Stimulated activated naive CD8-positive, alpha-beta T cell treated with anti-CD3 and anti-CD28 coated beads, Interleukin-15, Interleukin-2, amounts not matched to agents 100 U/mL and 50 U/mL, for 24 hours (primary cell): ENCODE results near the gene GRM4.

ENCODE experiments used
- ATAC-seq: fragments of 150-1000 bp; cut with Tn5 transposase; one replicate; pipeline ENCODE4 v1.10.0; 2021
- DNase-seq: peaks from one replicate; pipeline ENCODE4 v3.0.0; 2021

Gene GRM4

DNA sequence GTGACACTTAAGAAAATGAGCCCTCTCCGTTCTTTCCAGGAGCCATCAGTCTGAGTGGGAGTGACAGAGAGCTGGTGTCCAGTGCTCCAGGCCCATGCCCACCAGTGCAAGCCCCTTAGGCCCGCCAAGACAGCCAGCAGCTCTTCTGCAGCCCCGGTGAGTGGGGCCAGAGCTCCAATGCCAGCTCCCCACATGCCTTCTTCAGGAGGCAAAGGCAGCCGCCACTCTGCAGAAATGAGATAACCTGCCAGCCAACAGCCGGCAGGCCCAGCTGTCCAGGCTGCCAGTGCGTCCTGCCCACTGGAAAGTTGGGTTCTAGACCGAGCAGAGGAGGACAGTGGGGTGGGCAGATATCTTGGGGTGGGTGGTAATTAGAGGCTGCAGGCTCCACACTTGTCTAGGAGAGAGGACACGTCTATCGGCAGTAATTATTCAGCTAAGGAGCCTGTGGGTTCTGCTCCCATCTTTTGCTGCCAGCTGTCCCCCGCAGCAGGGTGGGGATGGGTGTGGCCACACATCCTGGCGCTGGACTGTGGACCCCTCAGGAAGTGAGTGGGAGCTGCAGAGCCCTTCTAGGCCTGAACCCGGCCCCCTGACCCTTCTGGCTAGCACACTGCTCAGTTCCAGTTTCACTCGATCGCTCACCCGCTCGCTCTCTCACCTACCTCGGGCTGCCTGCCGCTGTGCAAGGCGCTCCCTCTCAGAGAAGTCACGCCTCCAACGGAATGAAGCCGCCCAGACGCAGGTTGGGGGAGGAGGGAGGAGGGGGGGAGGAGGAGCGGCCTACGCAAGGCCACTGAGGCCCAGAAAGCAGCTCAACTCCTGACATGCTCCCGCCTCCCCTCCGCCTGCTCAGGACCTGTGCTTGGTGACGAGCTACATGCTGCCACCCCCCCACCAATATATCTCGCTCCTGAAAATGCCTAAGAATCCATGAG lies 3.6 kb downstream of the GRM4 start:
- DNase-seq (no peak), ATAC-seq (no peak)

DNA sequence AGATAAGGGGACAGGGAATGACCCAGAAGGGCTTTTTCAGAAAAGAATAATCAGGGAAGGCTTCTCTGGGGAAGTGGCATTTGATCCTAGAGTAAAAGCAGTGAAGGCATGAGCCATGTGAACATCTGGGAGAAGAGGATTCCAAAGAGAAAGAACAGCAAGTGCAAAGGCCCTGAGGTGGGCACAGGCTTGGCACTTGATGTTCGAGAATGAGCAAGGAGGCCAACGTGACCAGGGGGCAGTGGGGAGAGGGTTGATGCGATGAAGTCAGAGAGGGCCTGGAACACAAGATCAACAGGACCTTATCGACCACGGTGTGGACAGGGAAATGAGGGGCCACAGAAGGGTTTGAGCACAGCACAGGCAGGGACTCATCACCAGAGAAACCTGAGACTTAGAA lies 5.8 kb downstream of the GRM4 start:
- DNase-seq (no peak), ATAC-seq (no peak)

DNA sequence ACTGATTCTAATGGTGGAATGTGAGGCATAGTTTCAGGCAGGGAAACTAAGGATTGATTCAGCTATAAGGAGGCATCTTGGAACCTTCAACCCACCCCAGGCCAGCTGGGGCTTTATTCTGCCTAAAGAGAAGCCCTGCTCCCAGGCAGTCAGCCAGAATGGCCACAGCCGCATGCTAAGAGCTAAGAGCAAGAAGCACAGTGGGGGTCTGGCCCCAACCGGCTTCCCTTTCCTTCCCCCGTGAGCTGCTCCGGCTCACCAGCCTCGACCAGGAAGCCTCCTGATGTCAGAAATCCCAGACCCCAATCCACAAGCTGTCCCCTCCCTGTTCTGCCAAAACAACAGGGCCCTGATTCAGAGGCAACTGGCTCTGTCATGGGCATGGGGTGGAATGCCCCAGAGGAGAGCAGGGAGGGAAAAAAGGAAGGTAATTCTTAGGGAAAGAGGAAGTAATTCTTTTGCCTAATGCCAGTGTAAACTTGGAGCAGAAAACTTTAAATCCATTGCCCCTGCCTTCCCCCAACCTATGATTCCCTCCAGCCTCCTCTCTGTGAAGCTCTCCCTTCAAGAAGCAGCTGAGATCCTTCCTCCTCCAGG lies 6.9 kb downstream of the GRM4 start:
- no peak for DNase-seq
- no peak for ATAC-seq

DNA sequence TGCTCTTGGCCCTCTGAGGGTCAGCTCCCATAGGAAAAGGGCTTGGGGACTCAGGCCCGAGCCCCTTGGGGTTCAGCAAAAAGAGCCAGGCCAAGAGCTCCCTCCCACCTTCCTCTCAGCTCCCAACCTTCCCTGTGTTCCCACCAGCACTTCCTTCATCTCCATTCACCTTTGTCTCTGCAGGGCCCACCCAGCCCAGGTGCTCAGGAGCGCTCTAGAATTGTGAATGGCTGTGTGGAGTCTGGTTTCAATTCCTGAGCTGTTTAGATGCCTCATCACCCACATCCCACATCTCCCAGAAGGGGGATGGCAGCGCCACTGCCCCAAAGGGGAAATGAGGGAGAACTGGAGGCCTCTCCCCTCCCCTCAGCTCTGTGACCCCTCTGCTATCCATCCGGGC lies 7.7 kb downstream of the GRM4 start:
- ATAC-seq: no peak
- no peak for DNase-seq

DNA sequence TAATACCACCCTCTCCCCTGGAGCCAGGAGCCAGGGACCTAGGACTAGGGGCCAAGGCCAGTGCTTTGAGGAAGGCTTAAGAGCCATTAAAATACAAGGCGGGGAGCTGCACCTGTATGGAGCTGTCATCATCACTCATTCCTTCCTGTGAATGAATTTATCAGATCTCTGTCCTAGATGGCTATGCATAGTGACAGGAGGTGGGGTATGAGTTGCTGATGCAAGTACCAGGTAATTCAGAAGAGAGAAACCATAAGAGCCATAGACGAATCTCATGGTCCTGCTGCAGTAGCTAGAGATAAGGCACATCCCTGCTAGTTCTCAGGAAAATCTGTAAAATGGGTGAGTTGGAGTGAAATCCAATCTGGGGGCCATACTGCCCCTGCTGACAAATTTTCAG lies 10.3 kb downstream of the GRM4 start:
- DNase-seq (no peak), ATAC-seq (no peak)

DNA sequence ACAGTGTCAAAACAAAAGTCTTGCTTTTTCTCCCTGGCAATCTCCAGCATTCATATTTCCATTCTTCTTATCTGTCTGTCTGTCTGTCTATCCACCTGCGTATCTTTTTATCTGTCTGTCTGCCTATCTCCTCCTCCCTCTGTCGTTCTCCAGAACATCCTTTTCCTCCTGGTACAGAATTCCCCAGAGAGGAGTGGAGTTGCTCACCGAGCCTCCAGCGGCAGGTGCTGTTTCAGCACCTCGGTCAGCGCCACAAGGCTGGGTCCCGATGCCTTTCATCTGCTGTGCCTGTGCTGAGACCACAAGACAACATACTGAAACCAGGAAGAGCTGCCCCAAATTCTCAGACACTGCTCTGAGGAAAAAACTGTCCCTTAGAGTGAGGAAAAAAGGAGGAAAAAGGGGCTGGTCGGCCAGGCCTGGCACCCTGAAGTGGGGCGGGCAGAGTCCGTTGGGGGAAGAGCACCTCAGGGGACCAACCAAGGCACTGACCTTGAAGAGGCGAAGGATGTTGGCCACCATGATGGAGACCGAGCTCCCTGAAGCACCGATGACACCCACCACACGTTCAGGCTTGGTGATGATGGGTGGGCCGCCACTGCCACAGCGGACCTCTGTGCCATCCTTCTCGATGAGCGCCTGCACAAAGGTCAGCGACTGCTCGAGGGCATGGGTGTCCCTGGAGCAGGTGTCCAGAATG lies 13.3 kb downstream of the GRM4 start:
- DNase-seq (peak; percentile 51), ATAC-seq (no peak)

DNA sequence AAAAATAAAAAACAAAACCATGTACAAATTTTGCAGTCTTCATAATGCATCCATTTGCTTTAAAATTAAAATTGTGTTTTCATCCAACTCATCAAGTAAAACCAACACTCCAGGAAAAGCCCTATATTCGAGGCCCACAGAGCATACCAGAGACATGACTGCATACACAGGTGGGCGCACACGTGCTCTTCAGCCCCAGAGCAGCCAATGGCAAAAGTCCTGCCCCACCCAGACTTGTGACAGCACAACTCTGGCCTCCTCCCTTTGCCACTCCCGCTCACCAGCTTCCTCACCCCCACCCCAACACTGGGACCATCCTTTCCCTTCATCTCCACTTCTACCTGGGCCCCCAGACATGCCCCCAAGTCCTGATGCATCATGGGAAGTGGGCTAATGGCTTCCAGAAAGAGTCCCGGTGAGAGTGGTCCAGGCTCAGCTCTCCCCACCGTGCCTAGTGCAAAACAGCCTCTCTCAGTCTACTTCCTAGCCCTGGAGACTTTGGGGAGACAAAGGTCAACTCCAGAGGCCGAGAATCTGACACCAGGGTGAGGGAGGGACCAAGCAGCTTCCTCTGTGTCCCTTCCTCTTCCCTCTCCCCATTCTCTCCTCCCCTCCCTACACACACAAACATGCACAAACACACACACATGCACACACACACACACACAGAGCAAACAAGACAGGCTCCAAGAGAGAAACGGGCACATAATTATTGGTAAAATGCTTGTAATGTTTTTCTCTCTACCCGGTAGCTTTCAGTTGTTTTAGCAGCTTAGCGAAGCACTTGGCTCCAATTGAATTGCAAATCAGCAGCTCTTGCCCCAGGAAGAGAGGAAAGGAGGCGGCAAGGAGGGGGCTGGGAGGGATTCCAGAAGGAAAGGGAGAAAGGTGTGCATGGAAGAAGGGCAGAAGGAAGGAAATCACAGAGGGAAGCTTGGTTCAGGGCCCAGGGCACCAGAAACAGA lies 14.3 kb downstream of the GRM4 start:
- DNase-seq: no peak
- no peak for ATAC-seq

DNA sequence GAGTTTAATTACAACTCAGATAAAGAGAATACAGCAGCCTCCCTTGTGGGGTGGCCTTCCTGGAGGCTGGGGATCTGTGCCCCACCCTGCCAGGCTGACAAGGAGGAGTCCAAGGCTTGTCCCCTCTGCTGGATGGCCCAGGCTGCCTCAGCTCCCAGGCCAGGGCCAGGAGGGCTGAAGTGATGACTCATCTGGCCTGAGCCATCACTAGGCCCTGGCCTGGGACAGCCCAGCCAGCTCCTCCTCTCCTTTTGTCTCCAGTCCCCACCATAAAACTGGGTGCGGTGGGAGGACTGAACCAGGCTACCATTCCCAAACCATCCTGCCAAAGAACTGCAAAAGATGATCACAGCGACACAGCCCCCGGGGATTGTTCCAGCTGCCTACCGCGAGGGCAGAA lies 15.0 kb downstream of the GRM4 start:
- DNase-seq: no peak
- no peak for ATAC-seq

DNA sequence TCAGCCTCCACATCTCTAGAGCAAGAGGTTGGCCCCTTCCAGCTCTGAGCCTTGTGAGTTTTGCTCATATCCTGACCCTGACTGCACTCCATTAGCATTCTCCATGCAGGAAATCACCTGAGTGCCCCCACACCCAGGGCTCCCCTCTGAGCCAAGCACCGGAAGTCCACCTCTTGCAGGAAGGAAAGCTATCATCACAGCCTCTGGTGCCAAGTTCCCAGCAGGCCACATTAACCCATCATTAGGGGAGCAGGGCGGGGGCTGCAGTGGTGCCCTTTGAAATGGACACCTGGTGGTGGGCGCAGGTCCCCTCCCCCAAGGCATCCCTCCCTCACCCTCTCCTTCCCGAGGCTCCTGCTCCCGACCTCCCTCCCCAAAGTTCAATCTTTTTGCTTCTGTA lies 16.1 kb downstream of the GRM4 start:
- ATAC-seq (no peak), DNase-seq (no peak)

DNA sequence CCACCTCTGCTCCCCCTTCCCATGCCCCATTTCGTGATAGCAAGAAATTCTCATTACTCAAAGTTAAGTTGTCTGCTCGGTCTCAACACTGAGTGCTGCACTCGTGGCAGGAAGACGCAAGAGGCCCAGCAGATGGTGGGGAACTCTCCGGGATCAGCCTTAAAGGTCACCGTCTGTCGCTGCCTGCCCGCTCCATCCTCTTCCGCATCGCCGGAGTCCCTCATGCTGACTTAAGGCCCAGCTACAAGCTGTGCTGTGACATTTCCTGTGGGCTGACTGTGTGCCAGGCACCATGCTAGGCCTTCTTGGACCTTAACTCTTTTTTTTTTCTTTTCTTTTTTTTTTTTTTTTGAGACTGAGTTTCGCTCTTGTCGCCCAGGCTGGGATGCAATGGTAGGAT lies 17.8 kb downstream of the GRM4 start:
- no peak for DNase-seq
- ATAC-seq: no peak

DNA sequence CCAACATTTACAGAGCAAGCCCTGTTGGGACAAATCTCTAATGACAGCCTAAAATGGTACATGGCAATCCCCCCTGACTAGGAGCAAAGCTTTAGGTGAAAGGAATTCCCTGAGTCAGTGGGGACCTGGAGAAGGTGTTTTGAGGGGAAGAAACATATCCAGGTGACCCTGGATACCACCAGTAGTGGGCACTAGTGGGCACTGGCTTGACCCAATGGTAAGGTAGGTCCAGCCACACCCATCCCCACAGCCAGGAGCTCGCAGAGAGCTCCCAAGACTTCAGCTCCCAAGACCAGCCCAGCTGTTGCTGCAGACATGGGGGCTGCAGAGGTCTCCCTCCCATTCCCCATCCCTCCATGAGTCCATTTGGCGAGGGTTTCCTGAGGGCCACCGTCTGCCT lies 19.5 kb downstream of the GRM4 start:
- no peak for ATAC-seq
- DNase-seq: no peak

DNA sequence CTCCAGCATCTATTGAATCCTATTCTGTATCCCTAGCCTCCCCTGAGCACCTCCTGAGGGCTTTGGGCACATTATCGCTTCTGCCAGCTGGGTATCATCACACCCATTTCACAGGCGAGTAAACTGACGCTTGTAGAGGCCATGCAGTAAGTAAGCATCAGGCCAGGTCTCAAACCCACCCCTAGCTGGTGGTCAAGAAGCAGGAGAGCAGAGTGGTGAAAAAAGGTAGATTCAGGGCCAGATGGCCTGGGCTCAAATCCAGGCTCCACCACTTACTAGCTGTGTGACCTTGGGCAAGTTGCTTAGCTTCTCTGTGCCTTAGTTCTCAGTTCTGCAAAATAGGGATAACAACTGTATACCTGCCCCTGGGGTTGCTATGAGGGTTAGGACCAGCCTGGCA lies 19.9 kb downstream of the GRM4 start:
- DNase-seq (no peak), ATAC-seq (no peak)

DNA sequence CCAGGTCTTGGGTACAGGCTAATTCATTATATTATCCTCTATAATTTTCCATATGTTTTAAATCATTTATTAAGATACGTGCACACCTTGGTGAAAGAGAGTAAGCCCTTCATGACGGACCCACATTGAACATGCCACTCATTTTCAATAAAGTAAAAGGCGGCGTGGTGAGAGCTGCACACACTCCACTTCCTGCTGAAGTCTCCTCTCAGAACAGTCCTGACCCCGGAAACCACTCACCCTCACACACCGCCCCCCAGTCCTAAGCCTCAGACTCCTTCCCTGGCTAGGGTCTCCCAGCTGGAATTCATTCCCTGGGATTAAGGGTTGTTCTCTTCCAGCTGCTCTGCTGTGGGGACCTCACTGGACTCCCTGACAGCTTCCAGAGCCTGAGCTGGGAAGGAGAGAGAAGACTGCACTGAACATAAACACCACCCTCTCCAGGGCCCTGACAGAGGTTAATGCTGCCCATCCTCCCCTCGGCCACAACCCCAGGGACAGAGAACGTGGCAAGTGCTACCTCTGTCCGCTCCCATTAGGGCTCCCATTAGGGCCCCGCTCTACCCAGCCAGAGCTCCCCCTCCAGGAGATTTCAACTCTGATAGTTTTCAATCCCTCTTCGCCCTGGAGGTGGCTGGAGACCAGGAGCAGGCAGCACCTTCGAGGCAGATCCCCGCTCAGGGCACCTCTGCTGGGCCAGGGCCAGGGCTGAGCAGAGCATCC lies 24.8 kb downstream of the GRM4 start:
- ATAC-seq (no peak), DNase-seq (no peak)

DNA sequence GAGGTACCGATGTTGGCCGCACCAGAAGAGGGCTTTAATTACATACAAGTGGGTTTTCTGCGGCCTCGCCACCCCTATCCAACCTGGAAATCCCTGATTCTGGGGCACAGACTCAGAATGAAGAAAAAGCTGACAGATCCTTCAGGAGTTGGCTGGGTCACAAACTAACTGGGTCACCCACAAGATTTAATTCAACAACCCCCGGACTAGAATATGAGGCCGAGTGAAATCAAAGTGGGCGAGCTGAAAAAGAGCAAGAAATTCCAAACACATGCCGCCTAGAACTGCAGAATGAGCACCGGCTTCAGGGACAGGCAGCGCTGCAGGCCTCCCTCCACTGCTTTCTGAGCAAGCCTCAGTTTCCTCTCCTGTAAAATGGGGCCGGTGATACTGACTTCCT lies 30.0 kb downstream of the GRM4 start:
- DNase-seq (no peak), ATAC-seq (no peak)

DNA sequence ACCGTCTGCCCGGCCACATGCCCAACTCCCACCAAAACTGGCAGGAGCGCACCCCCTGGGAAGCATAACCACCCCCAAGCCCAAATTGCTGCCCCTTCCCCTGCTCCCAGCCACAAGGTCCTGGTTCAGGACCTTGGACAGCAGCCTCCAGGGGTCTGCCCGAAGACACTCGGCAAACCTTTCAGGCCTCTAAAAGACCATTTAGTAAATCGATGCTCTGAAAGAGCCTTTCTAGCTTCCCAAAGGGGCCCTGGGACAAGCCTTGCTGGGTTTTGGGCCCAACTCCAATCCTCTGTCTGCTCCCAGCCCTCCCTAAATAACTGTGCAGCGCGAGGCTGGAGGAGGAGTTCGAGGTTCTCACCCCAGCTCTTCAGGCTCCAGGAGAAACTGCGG lies 30.5 kb downstream of the GRM4 start:
- DNase-seq (peak; percentile 29), ATAC-seq (no peak)

DNA sequence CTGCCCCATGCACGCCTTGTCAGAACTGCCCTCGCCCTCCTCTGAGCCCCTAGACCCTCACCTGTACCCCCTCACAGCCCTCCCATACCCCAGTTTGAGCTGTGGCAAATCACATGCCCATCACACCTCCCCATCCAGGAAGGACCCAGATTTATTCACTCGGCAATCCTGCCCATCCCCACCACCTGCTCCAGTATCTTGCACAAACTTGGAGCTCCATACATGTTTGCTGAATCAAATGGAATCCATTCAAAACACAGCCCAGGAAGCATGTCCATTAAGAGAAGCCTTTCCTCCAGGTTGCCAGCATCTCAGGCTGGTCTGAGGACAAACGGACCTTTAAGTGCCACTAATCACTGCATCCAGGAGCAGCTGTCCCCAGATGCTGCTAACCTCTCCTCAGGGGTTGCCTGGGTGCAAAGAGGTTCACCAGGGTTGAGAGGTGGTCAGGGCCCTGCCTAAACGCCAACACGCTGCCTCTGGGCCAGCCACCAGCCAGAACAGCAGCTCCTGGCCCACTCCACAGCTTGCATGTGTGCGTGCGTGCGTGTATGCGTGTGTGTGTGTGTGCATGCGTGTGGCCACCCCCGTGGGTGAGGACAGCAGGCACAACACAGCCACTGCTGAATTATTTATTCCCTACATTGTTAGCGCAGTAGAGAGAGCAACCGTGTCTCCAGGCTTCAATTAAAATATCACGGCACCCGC lies 31.0 kb downstream of the GRM4 start:
- ATAC-seq: no peak
- DNase-seq: no peak

DNA sequence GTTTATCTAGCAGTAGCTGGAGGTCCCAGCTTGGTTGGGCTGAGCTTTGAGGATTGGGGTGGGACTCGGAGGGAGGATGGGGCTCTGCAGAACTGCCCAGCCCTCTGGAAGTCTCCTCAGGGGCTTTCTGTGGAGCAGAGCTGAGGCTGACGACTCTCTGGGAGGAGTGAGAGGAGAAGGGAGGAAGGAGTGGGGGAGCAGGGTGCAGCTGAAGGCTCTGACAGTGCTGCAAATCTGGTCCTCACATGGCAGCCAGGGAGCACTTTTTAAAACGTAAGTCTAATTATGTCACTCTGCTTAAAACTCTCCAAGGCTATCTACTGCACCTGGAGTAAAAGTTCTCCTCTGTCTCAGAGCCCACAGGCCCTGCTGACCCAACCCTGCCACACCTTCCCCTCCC lies 32.4 kb downstream of the GRM4 start:
- DNase-seq (no peak), ATAC-seq (no peak)

DNA sequence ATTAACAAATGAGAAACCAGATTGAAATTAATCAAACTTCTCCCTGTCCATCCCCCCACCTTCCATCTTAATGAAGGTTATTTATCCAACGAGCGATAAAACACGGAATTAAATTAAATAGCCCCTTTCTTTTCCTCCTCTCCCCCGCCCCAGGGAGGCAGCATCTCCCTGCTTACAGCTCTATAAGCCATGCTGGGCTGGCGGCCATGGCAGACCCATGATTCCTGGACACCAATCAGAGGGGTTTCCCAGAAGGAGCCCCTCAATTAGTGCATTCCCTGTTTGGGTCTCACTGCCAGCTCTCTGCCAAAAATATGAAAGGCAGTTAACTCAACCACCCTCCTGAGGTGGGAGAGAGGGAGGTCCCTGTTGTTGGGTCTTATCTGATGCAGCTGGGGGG lies 33.8 kb downstream of the GRM4 start:
- no peak for ATAC-seq
- DNase-seq: no peak

DNA sequence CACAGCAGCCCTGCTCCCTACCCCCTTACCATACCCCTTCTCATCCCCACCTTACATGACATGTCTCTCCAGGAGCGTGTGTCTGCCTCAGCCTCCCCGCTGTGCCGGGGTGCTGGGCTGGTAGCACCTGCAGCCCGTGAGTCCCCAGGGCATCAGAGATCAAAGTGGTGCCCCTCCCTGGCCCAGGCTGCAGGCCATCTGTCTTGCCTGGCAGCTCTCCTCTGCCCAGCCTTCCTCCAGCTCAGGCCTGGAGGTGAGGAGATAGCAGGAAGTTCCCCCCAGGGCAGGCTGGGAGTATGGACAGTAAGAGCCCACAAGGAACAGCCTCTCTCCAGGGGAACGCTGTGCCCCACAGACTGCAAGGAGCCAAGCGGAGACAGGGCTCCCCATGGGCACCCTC lies 35.3 kb downstream of the GRM4 start:
- ATAC-seq: no peak
- no peak for DNase-seq

DNA sequence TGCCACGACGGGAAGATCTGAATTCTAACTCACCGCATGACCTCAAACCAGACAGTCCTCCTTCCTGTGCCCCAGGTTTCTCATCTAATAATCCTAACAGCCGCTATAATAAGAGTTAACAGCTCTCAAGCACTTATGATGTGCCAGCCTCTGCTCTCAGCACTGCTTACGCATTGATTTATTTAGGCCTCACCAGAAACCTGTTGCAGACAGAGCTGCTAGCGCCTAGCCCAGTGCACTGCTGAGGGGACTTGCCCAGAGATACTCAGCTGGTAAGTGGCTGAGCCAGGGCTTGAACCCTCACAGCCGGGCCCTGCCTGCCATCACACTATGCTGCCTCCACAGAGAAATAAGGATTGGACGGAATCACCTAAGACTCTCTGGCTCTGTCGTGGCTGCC lies 37.7 kb downstream of the GRM4 start:
- DNase-seq (no peak), ATAC-seq (no peak)

DNA sequence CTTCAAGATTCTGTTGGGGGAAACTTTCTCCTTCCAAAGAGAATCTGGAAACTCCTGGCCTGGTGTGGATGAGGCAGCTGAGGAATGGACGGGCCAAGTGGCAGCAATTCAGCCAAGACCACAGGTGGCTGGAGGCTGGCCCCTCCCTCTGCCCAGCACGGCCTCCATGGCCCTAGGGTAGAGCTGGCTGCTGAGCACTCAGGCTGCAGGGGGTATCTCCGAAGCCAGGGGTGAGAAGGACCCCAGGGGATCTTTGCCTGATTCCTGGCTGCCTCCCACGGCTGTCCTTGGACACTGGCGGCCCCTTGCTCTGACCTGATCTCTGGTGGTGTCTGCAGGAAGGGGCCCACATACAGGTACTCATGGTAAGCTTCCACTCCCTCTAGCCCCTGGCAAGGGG lies 39.0 kb downstream of the GRM4 start:
- DNase-seq (no peak), ATAC-seq (no peak)
